ENCODE measurements around the gene NRBP1.

Gene NRBP1

DNA sequence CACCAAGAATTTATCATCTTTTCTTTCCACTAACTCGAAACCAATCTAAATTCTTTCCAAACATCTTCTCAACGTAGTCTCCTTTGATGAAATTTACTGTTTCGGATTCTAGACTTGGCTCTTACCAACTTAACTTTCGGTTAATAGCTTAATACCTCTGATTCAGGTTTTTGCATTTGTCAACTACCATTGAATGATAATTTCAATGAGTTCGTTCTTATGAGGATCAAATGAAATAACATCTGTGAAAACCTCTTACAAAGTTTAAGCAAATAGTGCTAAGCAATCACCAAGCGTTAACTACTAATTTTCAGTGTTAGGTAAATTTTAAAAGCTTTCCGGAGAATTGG, 593 bp upstream of the NRBP1 start:
- Histone ChIP-seq H3K9ac (ENCODE audit: insufficient read length, low read depth) (peak overlapping the region; percentile 95), H3K27me3 (ENCODE audit: insufficient read depth, insufficient read length) (no peaks in the 10 kb centered on the region), H3K4me3 (ENCODE audit: insufficient read length, low read depth) (peak overlapping the region; percentile 79), H3K36me3 (ENCODE audit: insufficient read depth, insufficient read length, low read length) (no peaks in the 10 kb centered on the region), H3K9me3 (ENCODE audit: insufficient read depth, low read length) (no peaks in the 10 kb centered on the region), H3K4me1 (ENCODE audit: insufficient read depth, insufficient read length) (peaks cover 2% of the 10 kb centered on the region)
- DNase-seq (ENCODE audit: low read depth, low spot score) = no peak
- TF ChIP-seq SUZ12 (IDR thresholded peaks at IDR 0.05; ENCODE audit: extremely low read depth, insufficient read depth, insufficient read length) = no peak
- no peak for TF ChIP-seq ZNF274 (IDR thresholded peaks at IDR 0.05; ENCODE audit: low read depth, low read length)
- no peak for TF ChIP-seq YY1 (IDR thresholded peaks at IDR 0.05; ENCODE audit: insufficient read depth, insufficient read length)

DNA sequence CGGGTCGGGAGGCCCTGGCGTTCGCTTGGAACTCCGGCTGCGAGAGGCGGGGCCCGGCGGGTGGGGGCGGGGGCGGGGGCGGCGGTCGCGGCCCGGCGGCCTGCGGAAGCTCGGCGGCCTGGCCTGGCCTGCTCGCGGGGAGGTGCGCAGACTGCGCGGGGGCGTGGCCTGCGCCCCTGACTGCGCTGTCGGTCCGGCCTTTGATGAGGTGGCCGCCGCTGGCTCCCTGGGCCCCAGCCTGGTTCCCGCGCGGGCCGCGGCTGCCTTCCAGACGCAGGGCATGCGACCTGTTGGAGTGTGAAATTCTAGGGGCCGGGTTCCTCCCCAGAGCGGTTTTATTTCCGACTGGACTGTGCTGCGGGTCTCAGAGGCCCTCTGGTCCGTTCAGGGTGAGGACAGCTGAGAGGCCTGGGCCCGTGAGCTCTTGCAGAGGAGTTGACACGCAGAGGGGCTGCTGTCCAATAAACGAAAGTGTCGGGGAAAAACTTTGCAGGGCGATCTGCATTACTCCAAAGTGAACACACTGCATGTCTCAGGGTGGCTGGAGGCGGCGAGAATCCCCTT, 629 bp downstream of the NRBP1 start:
- no peak for TF ChIP-seq YY1 (IDR thresholded peaks at IDR 0.05; ENCODE audit: insufficient read depth, insufficient read length)
- TF ChIP-seq ZNF274 (IDR thresholded peaks at IDR 0.05; ENCODE audit: low read depth, low read length) = no peak
- no peak for TF ChIP-seq SUZ12 (IDR thresholded peaks at IDR 0.05; ENCODE audit: extremely low read depth, insufficient read depth, insufficient read length)
- peaks cover 11% of the 10 kb centered on the region for H3K36me3 ChIP-seq (ENCODE audit: insufficient read depth, insufficient read length, low read length)
- H3K9me3 ChIP-seq (ENCODE audit: insufficient read depth, low read length) = no peaks in the 10 kb centered on the region
- DNase-seq (ENCODE audit: low read depth, low spot score) = peak; percentile 69
- H3K9ac ChIP-seq (ENCODE audit: insufficient read length, low read depth) = peak overlapping the region; percentile 95
- no peaks in the 10 kb centered on the region for H3K27me3 ChIP-seq (ENCODE audit: insufficient read depth, insufficient read length)
- H3K4me1 ChIP-seq (ENCODE audit: insufficient read depth, insufficient read length) = peaks cover 2% of the 10 kb centered on the region
- H3K4me3 ChIP-seq (ENCODE audit: insufficient read length, low read depth) = peak overlapping the region; percentile 79

DNA sequence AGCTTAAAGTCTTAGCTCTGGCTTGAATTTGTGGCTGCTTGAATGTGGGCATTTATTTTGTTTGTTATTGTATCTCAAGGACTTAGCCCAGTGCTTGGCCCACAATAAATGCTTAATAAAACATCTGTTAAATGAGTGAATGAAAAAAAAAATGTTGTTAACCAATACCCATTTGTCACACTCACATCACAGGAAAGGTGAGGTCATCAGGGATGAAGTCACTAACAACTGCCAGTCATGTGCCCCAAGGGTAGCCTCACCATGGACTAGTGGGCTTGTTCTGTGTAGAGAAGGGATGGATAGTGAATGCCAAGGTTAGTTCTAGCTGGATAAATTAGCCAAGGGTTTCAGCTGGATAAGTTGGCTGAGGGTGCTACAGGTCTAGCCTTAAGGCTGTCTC, 3.0 kb downstream of the NRBP1 start:
- TF ChIP-seq YY1 (IDR thresholded peaks at IDR 0.05; ENCODE audit: insufficient read depth, insufficient read length) (no peak), ZNF274 (IDR thresholded peaks at IDR 0.05; ENCODE audit: low read depth, low read length) (no peak), SUZ12 (IDR thresholded peaks at IDR 0.05; ENCODE audit: extremely low read depth, insufficient read depth, insufficient read length) (no peak)
- Histone ChIP-seq H3K9ac (ENCODE audit: insufficient read length, low read depth) (no peak overlapping the region), H3K4me3 (ENCODE audit: insufficient read length, low read depth) (no peak overlapping the region), H3K4me1 (ENCODE audit: insufficient read depth, insufficient read length) (peaks cover 2% of the 10 kb centered on the region), H3K9me3 (ENCODE audit: insufficient read depth, low read length) (no peaks in the 10 kb centered on the region), H3K36me3 (ENCODE audit: insufficient read depth, insufficient read length, low read length) (peaks cover 34% of the 10 kb centered on the region), H3K27me3 (ENCODE audit: insufficient read depth, insufficient read length) (no peaks in the 10 kb centered on the region)
- DNase-seq (ENCODE audit: low read depth, low spot score) = no peak

DNA sequence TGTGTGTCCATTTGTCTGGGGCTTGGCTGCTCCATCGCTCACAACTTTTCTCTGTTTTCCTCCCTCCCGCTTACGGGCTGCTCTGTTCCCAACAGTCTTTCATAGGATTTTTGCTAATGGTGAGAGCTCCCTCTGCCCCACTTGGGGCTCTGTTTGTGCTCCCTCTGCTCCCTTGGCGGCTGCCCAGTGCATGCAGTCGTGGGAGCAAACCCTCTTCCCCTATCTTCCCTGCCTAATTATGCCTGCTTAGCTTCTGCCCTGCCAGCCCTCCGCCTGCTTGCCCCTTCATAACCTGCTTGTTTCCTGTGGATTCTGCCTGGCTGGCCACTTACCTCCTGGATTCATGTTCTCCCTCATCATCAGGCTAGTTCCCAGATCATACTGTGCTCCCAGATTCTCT, 7.2 kb downstream of the NRBP1 start:
- H3K4me3 ChIP-seq (ENCODE audit: insufficient read length, low read depth) = no peak overlapping the region
- H3K27me3 ChIP-seq (ENCODE audit: insufficient read depth, insufficient read length) = no peaks in the 10 kb centered on the region
- H3K9me3 ChIP-seq (ENCODE audit: insufficient read depth, low read length) = no peaks in the 10 kb centered on the region
- no peaks in the 10 kb centered on the region for H3K4me1 ChIP-seq (ENCODE audit: insufficient read depth, insufficient read length)
- DNase-seq (ENCODE audit: low read depth, low spot score) = no peak
- H3K36me3 ChIP-seq (ENCODE audit: insufficient read depth, insufficient read length, low read length) = peaks cover 66% of the 10 kb centered on the region
- no peak overlapping the region for H3K9ac ChIP-seq (ENCODE audit: insufficient read length, low read depth)
- TF ChIP-seq ZNF274 (IDR thresholded peaks at IDR 0.05; ENCODE audit: low read depth, low read length) (no peak), YY1 (IDR thresholded peaks at IDR 0.05; ENCODE audit: insufficient read depth, insufficient read length) (no peak), SUZ12 (IDR thresholded peaks at IDR 0.05; ENCODE audit: extremely low read depth, insufficient read depth, insufficient read length) (no peak)

DNA sequence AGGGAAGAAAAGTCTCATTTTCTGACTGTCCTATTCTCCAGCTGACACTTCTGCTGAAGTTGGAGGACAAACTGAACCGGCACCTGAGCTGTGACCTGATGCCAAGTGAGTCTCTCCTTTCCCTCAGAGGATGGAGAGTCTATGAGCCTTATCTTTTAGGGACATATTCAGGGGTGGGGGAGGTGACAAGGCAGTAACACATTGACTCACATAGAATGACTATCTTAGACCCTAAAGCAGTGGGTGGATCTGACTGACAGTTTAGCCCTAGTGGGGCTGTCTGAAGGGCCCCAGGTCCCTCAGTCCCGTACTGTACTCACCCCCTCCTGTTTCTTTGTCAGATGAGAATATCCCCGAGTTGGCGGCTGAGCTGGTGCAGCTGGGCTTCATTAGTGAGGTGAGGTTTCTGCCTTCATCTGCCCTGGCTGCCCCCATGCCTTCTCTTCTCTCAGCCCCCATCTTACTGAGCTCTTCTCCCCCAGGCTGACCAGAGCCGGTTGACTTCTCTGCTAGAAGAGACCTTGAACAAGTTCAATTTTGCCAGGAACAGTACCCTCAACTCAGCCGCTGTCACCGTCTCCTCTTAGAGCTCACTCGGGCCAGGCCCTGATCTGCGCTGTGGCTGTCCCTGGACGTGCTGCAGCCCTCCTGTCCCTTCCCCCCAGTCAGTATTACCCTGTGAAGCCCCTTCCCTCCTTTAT, 12.9 kb downstream of the NRBP1 start:
- Histone ChIP-seq H3K36me3 (ENCODE audit: insufficient read depth, insufficient read length, low read length) (peaks cover 68% of the 10 kb centered on the region), H3K27me3 (ENCODE audit: insufficient read depth, insufficient read length) (no peaks in the 10 kb centered on the region), H3K4me1 (ENCODE audit: insufficient read depth, insufficient read length) (peaks cover 2% of the 10 kb centered on the region), H3K9me3 (ENCODE audit: insufficient read depth, low read length) (no peaks in the 10 kb centered on the region), H3K4me3 (ENCODE audit: insufficient read length, low read depth) (no peak overlapping the region), H3K9ac (ENCODE audit: insufficient read length, low read depth) (no peak overlapping the region)
- TF ChIP-seq SUZ12 (IDR thresholded peaks at IDR 0.05; ENCODE audit: extremely low read depth, insufficient read depth, insufficient read length) (no peak), ZNF274 (IDR thresholded peaks at IDR 0.05; ENCODE audit: low read depth, low read length) (no peak), YY1 (IDR thresholded peaks at IDR 0.05; ENCODE audit: insufficient read depth, insufficient read length) (no peak)
- DNase-seq (ENCODE audit: low read depth, low spot score) = no peak

DNA sequence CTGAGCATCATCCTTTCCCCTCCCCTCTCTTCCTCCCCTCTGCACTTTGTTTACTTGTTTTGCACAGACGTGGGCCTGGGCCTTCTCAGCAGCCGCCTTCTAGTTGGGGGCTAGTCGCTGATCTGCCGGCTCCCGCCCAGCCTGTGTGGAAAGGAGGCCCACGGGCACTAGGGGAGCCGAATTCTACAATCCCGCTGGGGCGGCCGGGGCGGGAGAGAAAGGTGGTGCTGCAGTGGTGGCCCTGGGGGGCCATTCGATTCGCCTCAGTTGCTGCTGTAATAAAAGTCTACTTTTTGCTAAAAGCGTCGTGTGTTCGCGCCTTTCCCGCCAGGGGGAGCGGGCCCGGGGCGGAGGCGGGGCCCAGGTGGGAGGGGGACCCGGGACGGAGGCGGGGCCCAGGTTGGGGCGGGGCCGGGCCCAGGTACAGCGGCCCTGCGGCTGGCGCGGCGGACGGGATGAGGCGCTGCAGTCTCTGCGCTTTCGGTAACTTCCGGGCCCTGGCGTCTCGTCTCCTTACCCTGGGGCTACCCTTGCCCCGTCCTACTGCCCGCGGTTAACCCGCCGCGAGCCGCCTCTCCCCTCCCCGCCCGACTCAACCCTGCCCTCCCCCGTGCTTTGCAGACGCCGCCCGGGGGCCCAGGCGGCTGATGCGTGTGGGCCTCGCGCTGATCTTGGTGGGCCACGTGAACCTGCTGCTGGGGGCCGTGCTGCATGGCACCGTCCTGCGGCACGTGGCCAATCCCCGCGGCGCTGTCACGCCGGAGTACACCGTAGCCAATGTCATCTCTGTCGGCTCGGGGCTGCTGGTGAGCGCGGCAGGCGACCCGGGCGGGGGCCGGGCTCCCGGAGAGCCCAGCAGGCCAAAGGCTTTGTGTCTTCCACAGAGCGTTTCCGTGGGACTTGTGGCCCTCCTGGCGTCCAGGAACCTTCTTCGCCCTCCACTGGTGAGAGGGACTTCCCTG, 13.8 kb downstream of the NRBP1 start, which contains the start of gene KRTCAP3:
Gene KRTCAP3 (plus strand): TSS at position 424 of the 962 bp plus-strand sequence. CDS start 32 bp downstream, at position 456.
- H3K27me3 ChIP-seq (ENCODE audit: insufficient read depth, insufficient read length) = no peaks in the 10 kb centered on the region
- H3K9ac ChIP-seq (ENCODE audit: insufficient read length, low read depth) = peak within 1 kb of the TSS; percentile 58
- no peak for TF ChIP-seq ZNF274 (IDR thresholded peaks at IDR 0.05; ENCODE audit: low read depth, low read length)
- no peak for TF ChIP-seq SUZ12 (IDR thresholded peaks at IDR 0.05; ENCODE audit: extremely low read depth, insufficient read depth, insufficient read length)
- TF ChIP-seq YY1 (IDR thresholded peaks at IDR 0.05; ENCODE audit: insufficient read depth, insufficient read length) = no peak
- H3K4me3 ChIP-seq (ENCODE audit: insufficient read length, low read depth) = peak within 1 kb of the TSS; percentile 38
- peak; percentile 78 for DNase-seq (ENCODE audit: low read depth, low spot score)
- peaks cover 2% of the 10 kb centered on the region for H3K4me1 ChIP-seq (ENCODE audit: insufficient read depth, insufficient read length)
- H3K36me3 ChIP-seq (ENCODE audit: insufficient read depth, insufficient read length, low read length) = peaks cover 62% of the 10 kb centered on the region
- no peaks in the 10 kb centered on the region for H3K9me3 ChIP-seq (ENCODE audit: insufficient read depth, low read length)

Data from NT2/D1 (cell line).